Lung microvascular endothelial cell (primary cell): Measurements from ENCODE around the gene USP49. TPM values are rescaled to one million over a fixed set of nuclear protein-coding genes. Genes with fewer than 3 reads are reported as not detected.
"Not testable (repeated sequence)": the region's sequence is repeated elsewhere in the genome, so short reads cannot be mapped to it uniquely, and the experiment has no call there.

Source experiments
- DNase-seq, 2 donors: peaks; one replicate each; pipeline versions ENCODE4 v3.0.0 to v3.0.0-alpha.2; 2010; ENCODE audit warnings: low read depth in 2 of 2
- total RNA-seq: library from RNA; depleted of rRNA; stranded (reverse); fragments of >200 nt; gene quantifications from 2 replicates; pipeline ENCODE4 v1.2.1, GENCODE V29; 2014

USP49 gene
- total RNA-seq = 1.3 and 1.4 TPM in 2 replicates

- DNase-seq = peak; percentile 91 to 93
These were observed at the start of gene USP49 for GRCh38 chr6:41895300-41896233. Gene USP49 (minus strand): TSS chr6:41895375. CDS start chr6:41806983, 88,392 bp downstream.

GRCh38 chr6:41943456-41943855, 48.3 kb upstream of the USP49 start:
- no peak for DNase-seq

- DNase-seq = not testable (repeated sequence)
These were observed 47.7 kb upstream of the USP49 start for GRCh38 chr6:41942882-41943281.

- DNase-seq = peak in 1 of 2 donors; percentile 87
These were observed 47.1 kb upstream of the USP49 start for GRCh38 chr6:41942067-41942851.

GRCh38 chr6:41941280-41942066, 46.3 kb upstream of the USP49 start, which contains the start of gene CCND3:
Gene CCND3 (minus strand): TSS chr6:41941808. CDS start chr6:41941649, 159 bp downstream.
- peak; percentile 80 to 88 for DNase-seq

- DNase-seq = peak in 1 of 2 donors; percentile 48
These were observed 45.6 kb upstream of the USP49 start for GRCh38 chr6:41940759-41941279.

GRCh38 chr6:41939848-41940758, 44.9 kb upstream of the USP49 start:
- peak in 1 of 2 donors; percentile 27 for DNase-seq

- peak in 1 of 2 donors; percentile 32 for DNase-seq
These were observed 44.1 kb upstream of the USP49 start for GRCh38 chr6:41939176-41939847.

GRCh38 chr6:41938590-41939175, 43.5 kb upstream of the USP49 start:
- DNase-seq = no peak

- peak in 1 of 2 donors; percentile 82 for DNase-seq
These were observed 42.8 kb upstream of the USP49 start for GRCh38 chr6:41937861-41938574.

GRCh38 chr6:41937472-41937860, 42.3 kb upstream of the USP49 start:
- DNase-seq = no peak

GRCh38 chr6:41936073-41936837, 41.1 kb upstream of the USP49 start:
- peak; percentile 83 to 84 for DNase-seq

GRCh38 chr6:41935685-41936072, 40.5 kb upstream of the USP49 start:
- DNase-seq = no peak

- DNase-seq = no peak
These were observed 40.0 kb upstream of the USP49 start for GRCh38 chr6:41935193-41935574.

- no peak for DNase-seq
These were observed 39.4 kb upstream of the USP49 start for GRCh38 chr6:41934278-41935192.

GRCh38 chr6:41932378-41932777, 37.2 kb upstream of the USP49 start:
- no peak for DNase-seq

GRCh38 chr6:41931792-41932191, 36.6 kb upstream of the USP49 start:
- no peak for DNase-seq
